Hypothalamus (tissue), 51 donors: ENCODE results near the gene GRAMD1A.
"Not testable (repeated sequence)": the region's sequence is repeated elsewhere in the genome, so short reads cannot be mapped to it uniquely, and the experiment has no call there.

Experiments
- DNase-seq, 51 donors: peaks; one replicate each; lab custom pipeline; 2025; lab: John Stamatoyannopoulos, UW

Gene GRAMD1A

GRCh38 chr19:34975056-34975455 lies 25.1 kb upstream of the GRAMD1A start:
- DNase-seq: no peak

GRCh38 chr19:34976611-34977010 lies 23.5 kb upstream of the GRAMD1A start:
- no peak for DNase-seq

- DNase-seq: no peak
Measured at GRCh38 chr19:34979819-34980640, 20.1 kb upstream of the GRAMD1A start.

GRCh38 chr19:34982275-34982674 lies 17.8 kb upstream of the GRAMD1A start:
- DNase-seq: no peak

GRCh38 chr19:34983786-34984185 lies 16.3 kb upstream of the GRAMD1A start:
- no peak for DNase-seq

- DNase-seq: no peak
Measured at GRCh38 chr19:34984287-34984686, 15.8 kb upstream of the GRAMD1A start.

GRCh38 chr19:34985249-34986022 lies 14.7 kb upstream of the GRAMD1A start:
- DNase-seq: no peak

- DNase-seq: no peak
Measured at GRCh38 chr19:34988119-34988518, 12.0 kb upstream of the GRAMD1A start.

- DNase-seq: no peak
Measured at GRCh38 chr19:34989298-34989697, 10.8 kb upstream of the GRAMD1A start.

GRCh38 chr19:34990578-34991192 lies 9.4 kb upstream of the GRAMD1A start:
- DNase-seq: no peak

- DNase-seq: no peak
Measured at GRCh38 chr19:34991542-34992333, 8.4 kb upstream of the GRAMD1A start.

- DNase-seq: not testable (repeated sequence)
Measured at GRCh38 chr19:34992582-34992981, 7.5 kb upstream of the GRAMD1A start.

- no peak for DNase-seq
Measured at GRCh38 chr19:34994286-34994642, 5.9 kb upstream of the GRAMD1A start.

GRCh38 chr19:34994643-34995541 lies 5.2 kb upstream of the GRAMD1A start:
- DNase-seq: no peak

- DNase-seq: no peak
Measured at GRCh38 chr19:34995551-34995950, 4.6 kb upstream of the GRAMD1A start.

- DNase-seq: no peak
Measured at GRCh38 chr19:34997071-34997617, 3.0 kb upstream of the GRAMD1A start.

- not testable (repeated sequence) for DNase-seq
Measured at GRCh38 chr19:34998224-34998623, 1.9 kb upstream of the GRAMD1A start.

GRCh38 chr19:34998777-34999497 lies 1.2 kb upstream of the GRAMD1A start:
- no peak for DNase-seq

GRCh38 chr19:35000338-35000646 lies 169 bp downstream of the GRAMD1A start:
- DNase-seq: no peak
